Measurements from ENCODE around the gene KCNN1. TPM values are rescaled to one million over a fixed set of nuclear protein-coding genes. Genes with fewer than 3 reads are reported as not detected.

Gene KCNN1
- total and polyA plus RNA-seq, 2 of the 4 experiments (the other 2 are of a cell fraction) = 0.09 TPM; not detected in 1

DNA sequence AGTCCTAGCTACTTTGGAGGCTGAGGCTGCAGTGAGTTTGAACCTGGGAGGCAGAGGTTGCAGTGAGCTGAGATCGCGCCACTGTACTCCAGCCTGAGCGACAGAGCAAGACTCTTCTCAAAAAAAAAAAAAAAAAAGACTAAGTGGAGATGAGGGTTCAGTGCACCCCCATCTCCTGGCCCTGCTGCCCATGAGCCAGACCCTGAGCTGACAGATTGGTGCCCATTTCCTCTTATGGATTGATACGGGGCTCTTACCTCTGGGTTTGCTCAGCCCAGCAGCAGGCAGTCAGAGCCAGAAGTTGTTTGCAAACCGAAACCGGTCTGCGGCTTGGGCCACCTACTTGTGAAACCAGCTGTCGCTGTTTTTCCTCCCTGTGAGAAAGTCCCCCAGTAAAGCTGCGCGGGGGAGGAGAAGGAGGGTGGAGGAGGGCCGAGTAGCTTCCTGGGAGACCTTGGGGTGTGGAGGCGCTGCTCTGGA is 78.0 kb downstream of the KCNN1 start:
- peak overlapping the region; percentile 40; the same call in 1 of the 2 replicates for H3K9ac ChIP-seq (ENCODE audit: low read depth, low read length)
- no peaks in the 10 kb centered on the region for H3K36me3 ChIP-seq (ENCODE audit: control insufficient read depth, insufficient read depth, low read length)
- H3K9me3 ChIP-seq (ENCODE audit: control insufficient read depth, insufficient read depth, low read length) = peaks cover 10% of the 10 kb centered on the region
- H4K8ac ChIP-seq (ENCODE audit: low read depth in 2 of 2, low read length in 2 of 2) = peak overlapping the region; percentile 64 to 80
- TF ChIP-seq FOS (IDR thresholded peaks at IDR 0.05; ENCODE audit: low read depth, low read length) (no peak), USF2 (IDR thresholded peaks at IDR 0.05; ENCODE audit: low read depth, low read length) (no peak), MAZ (IDR thresholded peaks at IDR 0.05; ENCODE audit: borderline replicate concordance, low read depth, low read length) (peak; percentile 61; the same call in 1 of the 2 replicates), RAD21 (IDR thresholded peaks at IDR 0.05; ENCODE audit: low read length) (no peak), NFE2L2 (IDR thresholded peaks at IDR 0.05; ENCODE audit: low read depth, low read length) (no peak)
- H3K14ac ChIP-seq (replicated peaks; ENCODE audit: low read depth, low read length) = peak overlapping the region; percentile 87
- in situ Hi-C loops (cut with MboI; ENCODE audit: low sequenced_read_pairs) (no loop called here), intact Hi-C loops (cut with micrococcal nuclease) (no loop called here), dilution Hi-C loops (cut with HindIII; ENCODE audit: low sequenced_read_pairs, unreplicated experiment) (no loop called here)
- peak overlapping the region; percentile 15 for H3K4me3 ChIP-seq (ENCODE audit: insufficient read depth, low read depth, low read length)
- no peak overlapping the region for H3K56ac ChIP-seq (ENCODE audit: extremely low read depth, insufficient read depth, low read length)
- H2AFZ ChIP-seq (replicated peaks; ENCODE audit: low read length, poor library complexity) = peak overlapping the region; percentile 86
- no TSS peak for BruUV-seq (replicated peaks)
- ChIA-PET POLR2A (ENCODE audit: unreplicated experiment) (no interaction called here), CTCF (interaction anchor here (1.1 kb wide), 1 partner anchor 37 kb away, joined by 3 read pairs; no protein-coding TSS in a partner anchor)
- H2AK5ac ChIP-seq (ENCODE audit: low read depth, low read length) = peak overlapping the region; percentile 37; the same call in 1 of the 2 replicates
- H3K4me2 ChIP-seq (ENCODE audit: low read depth, low read length) = peak overlapping the region; percentile 74
- H2AK9ac ChIP-seq (replicated peaks; ENCODE audit: low read depth, low read length, poor library complexity) = peak overlapping the region; percentile 94
- H3K4ac ChIP-seq (ENCODE audit: low read depth, low read length) = peak overlapping the region; percentile 38
- no peaks in the 10 kb centered on the region for H4K20me1 ChIP-seq (ENCODE audit: insufficient read depth, low read length)
- H3K27ac ChIP-seq (ENCODE audit: insufficient read depth, low read length) = peak overlapping the region; percentile 21
- ATAC-seq (ENCODE audit: low read depth) (peak; percentile 67), DNase-seq (peak; percentile 76)
- peaks cover 5% of the 10 kb centered on the region; the same call in 1 of the 2 replicates for H3K27me3 ChIP-seq (ENCODE audit: control insufficient read depth, insufficient read depth, low read length)
- peak overlapping the region; percentile 72; the same call in 2 of the 3 replicates for H2BK15ac ChIP-seq (ENCODE audit: low read depth, low read length)
- H2BK120ac ChIP-seq (ENCODE audit: low read depth, low read length) = peak overlapping the region; percentile 81
- H3K23ac ChIP-seq (ENCODE audit: low read depth, low read length) = peak overlapping the region; percentile 4
- H3K79me1 ChIP-seq (ENCODE audit: low read depth in 1 of 2, low read length in 2 of 2) = no peaks in the 10 kb centered on the region
- peak overlapping the region; percentile 39 for H2BK5ac ChIP-seq (ENCODE audit: low read depth, low read length, poor library complexity, severe bottlenecking)
- H3K18ac ChIP-seq (ENCODE audit: low read depth, low read length) = peak overlapping the region; percentile 47
- peak overlapping the region; percentile 84 for H2BK20ac ChIP-seq (ENCODE audit: low read depth, low read length)
- peak overlapping the region; percentile 61 for H4K5ac ChIP-seq (ENCODE audit: low read depth, low read length)
- 0% methylated on average over 1 of the region's 12 CpGs; no CpG with 5 or more reads in 1 of the 2 experiments for WGBS, 2 experiments (ENCODE audit: extremely low coverage in 2 of 2, insufficient read length in 1 of 2)
- H4K91ac ChIP-seq (ENCODE audit: insufficient read depth, low read depth, low read length) = peak overlapping the region; percentile 50; the same call in 1 of the 2 replicates
- peaks cover 8% of the 10 kb centered on the region for H3K4me1 ChIP-seq (ENCODE audit: control insufficient read depth, insufficient read depth, low read length)
- H3K9me1 ChIP-seq (ENCODE audit: insufficient read depth, low read length) = peaks cover 9% of the 10 kb centered on the region

Measured in IMR-90 (cell line).